Spleen (tissue), 11 donors: Measurements from ENCODE around the gene CEND1. TPM values are rescaled to one million over a fixed set of nuclear protein-coding genes. Genes with fewer than 3 reads are reported as not detected.
"Not testable (repeated sequence)": the region's sequence is repeated elsewhere in the genome, so short reads cannot be mapped to it uniquely, and the experiment has no call there.

ENCODE experiments used
- DNase-seq: peaks from one replicate; pipeline ENCODE4 v3.0.0-alpha.2; 2020
- H3K27ac ChIP-seq, 8 donors: fragments of 200-600 bp; sonication (generic) in 7 of 8; 1 replicate in 4 of 8; 2 replicates in 4 of 8; pipeline versions ENCODE4 v1.5.0 to v1.8.0; 2016 to 2021; ENCODE audit warnings: inconsistent platforms in 4 of 8, mild to moderate bottlenecking in 4 of 8, moderate library complexity in 1 of 8
- H3K27me3 ChIP-seq, 7 donors: fragments of 200-600 bp; sonication (generic) in 6 of 7; replicated peaks in 1 of 7; 1 replicate in 4 of 7; 2 replicates in 3 of 7; pipeline versions ENCODE4 v1.5.0 to v1.8.0; 2016 to 2021; ENCODE audit warnings: inconsistent platforms in 3 of 7, mild to moderate bottlenecking in 1 of 7
- H3K36me3 ChIP-seq, 6 donors: fragments of 200-600 bp; sonication (generic) in 5 of 6; 1 replicate in 4 of 6; 2 replicates in 2 of 6; pipeline versions ENCODE4 v1.5.0 to v1.8.0; 2016 to 2021; ENCODE audit warnings: inconsistent platforms in 2 of 6
- H3K4me1 ChIP-seq, 6 donors: fragments of 200-600 bp; sonication (generic) in 5 of 6; 1 replicate in 3 of 6; 2 replicates in 3 of 6; pipeline versions ENCODE4 v1.5.0 to v1.8.0; 2016 to 2021; ENCODE audit warnings: inconsistent platforms in 3 of 6
- H3K4me3 ChIP-seq, 8 donors: fragments of 200-600 bp; sonication (generic) in 7 of 8; 1 replicate in 4 of 8; 2 replicates in 4 of 8; pipeline versions ENCODE4 v1.5.0 to v1.8.0; 2016 to 2021; ENCODE audit warnings: inconsistent platforms in 4 of 8, mild to moderate bottlenecking in 4 of 8, moderate library complexity in 2 of 8
- H3K9me3 ChIP-seq, 8 donors: fragments of 200-600 bp; sonication (generic) in 7 of 8; 1 replicate in 4 of 8; 2 replicates in 4 of 8; pipeline versions ENCODE4 v1.5.0 to v1.8.0; 2016 to 2021; ENCODE audit warnings: inconsistent platforms in 4 of 8
- POLR2A ChIP-seq, 3 donors: fragments of 450-650 bp; IDR thresholded peaks; one replicate each; pipeline ENCODE4 v1.5.1; 2017; ENCODE audit warnings: antibody characterized with exemption in 3 of 3, mild to moderate bottlenecking in 1 of 3
- POLR2AphosphoS5 ChIP-seq, 3 donors: sonication (generic); formaldehyde crosslinking; IDR thresholded peaks; one replicate each; pipeline ENCODE4 v1.5.1; 2017; ENCODE audit warnings: antibody characterized with exemption in 3 of 3
- WGBS, 5 donors: extraction: QIAGEN DNeasy Blood & Tissue Kit in 3 of 5; methylation state at CpG; one replicate each; pipeline versions ENCODE4 v1.1.5 to v1.1.7; 2013 to 2018; 5-methylcytosine and 5-hydroxymethylcytosine counted together
- intact Hi-C: fragments of 100-400 bp; cut with DNase I; formaldehyde crosslinking; loops from one replicate; pipeline ENCODE4 v1.15.0; 2023; ENCODE audit warnings: low total_unique reads
- polyA plus RNA-seq, 3 donors: library from polyadenylated mRNA; stranded (reverse); fragments of 200-250 nt; gene quantifications; one replicate each; pipeline ENCODE4 v1.2.1, GENCODE V29; 2013
- small RNA-seq, 4 donors: library from RNA; depleted of rRNA; stranded (forward); fragments of <200 nt; gene quantifications; one replicate each; pipeline ENCODE3, GENCODE V24; 2016
- total RNA-seq, 7 donors: library from RNA; depleted of rRNA in 3 of 7; stranded (reverse); fragments of >200 nt in 3 of 7; fragmentation: NEBNext Ultra II Directional in 4 of 7; extraction: Animal tissue kit (Norgen Biotek cat#: 25700) in 4 of 7; gene quantifications; one replicate each; pipeline versions ENCODE4 v1.1.0 to v1.2.1, GENCODE V29; 2016 to 2021
- TF ChIP-seq, protein P1 (sequence below), 11 experiments: fragments of 200-600 bp in 7 of 11; fragments of 450-650 bp in 4 of 11; sonication (generic) in 4 of 11; IDR thresholded peaks in 8 of 11; conservative IDR thresholded peaks in 3 of 11; 1 replicate in 7 of 11; 2 replicates in 4 of 11; pipeline versions ENCODE4 v1.4.0 to v1.8.0; 2016 to 2021; ENCODE audit warnings: antibody characterized with exemption in 11 of 11, inconsistent platforms in 4 of 11, mild to moderate bottlenecking in 1 of 11
- donor health status: healthy with polysubstance abuse.
- donor health status: DM: no; HTN: no; CAD: no; lungs with moderate emphysema.
- donor health status: DM: no; HTN: no; CAD: no.
- donor health status: Bipolar disorder and iron deficiency.
- donor health status: healthy.
- donor health status: DM: no; HTN: no; CAD: no.
- donor health status: DM: yes; HTN: yes; CAD: no.

CEND1 gene
- total and polyA plus RNA-seq, 10 donors: 0.29 to 0.42 (median 0.42) TPM; not detected in 7

DNA sequence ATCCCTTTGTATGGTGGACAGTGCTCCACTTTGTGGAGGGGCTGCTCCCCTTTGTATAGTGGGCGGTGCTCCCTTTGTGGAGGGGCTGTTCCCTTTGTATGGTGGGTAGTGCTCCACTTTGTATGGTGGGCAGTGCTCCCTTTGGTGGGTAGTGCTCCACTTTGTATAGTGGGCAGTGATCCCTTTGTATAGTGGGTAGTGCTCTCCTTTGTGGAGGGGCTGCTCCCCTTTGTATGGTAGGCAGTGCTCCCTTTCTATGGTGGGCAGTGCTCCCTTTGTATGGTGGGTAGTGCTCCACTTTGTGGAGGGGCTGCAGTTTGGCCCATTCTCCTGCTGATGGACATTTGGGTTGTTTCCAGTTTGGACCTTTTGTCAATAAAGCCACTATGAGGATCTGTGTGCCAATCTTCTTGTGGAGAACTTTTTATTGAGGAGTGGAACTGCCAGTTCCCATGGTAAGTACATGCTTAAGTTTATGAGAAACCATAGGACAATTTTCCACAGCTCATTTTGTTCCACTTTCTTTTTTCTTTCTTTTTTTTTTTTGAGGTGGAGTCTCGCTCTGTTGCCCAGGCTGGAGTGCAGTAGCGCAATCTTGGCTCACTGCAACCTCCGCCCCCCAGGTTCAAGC is 47.2 kb downstream of the CEND1 start:
- Histone ChIP-seq H3K4me3 (no peak overlapping the region), H3K27ac (no peak overlapping the region), H3K27me3 (peaks cover 0 to 12% (median 0%) of the 10 kb centered on the region in 7 donors), H3K9me3 (no peaks in the 10 kb centered on the region), H3K4me1 (peaks cover 4 to 32% (median 14%) of the 10 kb centered on the region in 6 donors), H3K36me3 (no peaks in the 10 kb centered on the region)
- intact Hi-C loops: no loop called here
- DNase-seq: no peak
- TF ChIP-seq POLR2A (IDR thresholded peaks at IDR 0.05): no peak
- TF ChIP-seq, protein P1, sequence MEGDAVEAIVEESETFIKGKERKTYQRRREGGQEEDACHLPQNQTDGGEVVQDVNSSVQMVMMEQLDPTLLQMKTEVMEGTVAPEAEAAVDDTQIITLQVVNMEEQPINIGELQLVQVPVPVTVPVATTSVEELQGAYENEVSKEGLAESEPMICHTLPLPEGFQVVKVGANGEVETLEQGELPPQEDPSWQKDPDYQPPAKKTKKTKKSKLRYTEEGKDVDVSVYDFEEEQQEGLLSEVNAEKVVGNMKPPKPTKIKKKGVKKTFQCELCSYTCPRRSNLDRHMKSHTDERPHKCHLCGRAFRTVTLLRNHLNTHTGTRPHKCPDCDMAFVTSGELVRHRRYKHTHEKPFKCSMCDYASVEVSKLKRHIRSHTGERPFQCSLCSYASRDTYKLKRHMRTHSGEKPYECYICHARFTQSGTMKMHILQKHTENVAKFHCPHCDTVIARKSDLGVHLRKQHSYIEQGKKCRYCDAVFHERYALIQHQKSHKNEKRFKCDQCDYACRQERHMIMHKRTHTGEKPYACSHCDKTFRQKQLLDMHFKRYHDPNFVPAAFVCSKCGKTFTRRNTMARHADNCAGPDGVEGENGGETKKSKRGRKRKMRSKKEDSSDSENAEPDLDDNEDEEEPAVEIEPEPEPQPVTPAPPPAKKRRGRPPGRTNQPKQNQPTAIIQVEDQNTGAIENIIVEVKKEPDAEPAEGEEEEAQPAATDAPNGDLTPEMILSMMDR (IDR thresholded peaks at IDR 0.05 in 8 of 11, conservative IDR thresholded peaks at IDR 0.05 in 3 of 11): no peak
- TF ChIP-seq POLR2AphosphoS5 (IDR thresholded peaks at IDR 0.05): no peak
- WGBS, 5 donors: 87 to 97% (median 90%) methylated on average over 4 of the region's 4 CpGs

DNA sequence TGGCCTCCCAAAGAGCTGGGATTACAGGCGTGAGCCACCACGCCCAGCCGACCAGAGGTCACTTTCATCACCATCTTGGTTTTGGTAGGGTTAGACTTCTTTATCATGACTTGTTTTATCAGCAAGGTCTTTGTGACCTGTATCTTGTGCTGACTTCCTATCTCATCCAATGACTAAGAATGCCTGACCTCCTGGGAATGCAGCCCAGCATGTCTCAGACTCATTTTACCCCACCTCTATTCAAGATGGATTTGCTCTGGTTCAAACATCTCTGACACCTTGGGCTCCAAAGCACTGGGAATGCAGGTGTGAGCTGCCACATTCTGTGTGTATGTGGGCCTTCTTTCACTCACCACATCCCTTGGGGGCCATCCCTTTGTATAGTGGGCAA is 47.7 kb downstream of the CEND1 start:
- Histone ChIP-seq H3K9me3 (no peaks in the 10 kb centered on the region), H3K36me3 (no peaks in the 10 kb centered on the region), H3K27ac (no peak overlapping the region), H3K4me3 (no peak overlapping the region), H3K4me1 (peaks cover 4 to 35% (median 20%) of the 10 kb centered on the region in 6 donors), H3K27me3 (peaks cover 0 to 13% (median 0%) of the 10 kb centered on the region in 7 donors)
- DNase-seq: no peak
- WGBS, 5 donors: 86 to 95% (median 90%) methylated on average over 3 of the region's 3 CpGs
- intact Hi-C loops: no loop called here
- TF ChIP-seq POLR2AphosphoS5 (IDR thresholded peaks at IDR 0.05) (no peak), POLR2A (IDR thresholded peaks at IDR 0.05) (no peak)
- TF ChIP-seq, protein P1 (IDR thresholded peaks at IDR 0.05 in 8 of 11, conservative IDR thresholded peaks at IDR 0.05 in 3 of 11): no peak

DNA sequence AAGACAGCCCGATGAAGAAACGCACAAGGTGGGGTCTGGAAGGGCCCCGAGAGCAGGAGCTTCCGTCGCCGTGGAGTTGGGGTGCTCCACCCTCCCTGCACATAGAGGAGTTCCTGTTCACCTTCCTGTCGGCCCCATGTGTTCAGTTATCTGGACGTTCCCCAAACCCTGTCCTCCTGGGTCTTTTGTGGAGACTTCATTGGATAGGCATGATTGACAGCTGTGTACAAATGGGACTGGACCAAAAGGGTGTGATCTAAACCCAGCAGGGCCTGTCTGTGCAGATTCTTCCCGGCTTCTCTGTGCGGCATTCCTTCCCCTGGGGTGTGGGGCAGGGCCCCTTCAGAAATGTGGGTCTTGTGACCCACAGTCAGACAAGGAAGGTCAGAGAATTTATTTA is 52.0 kb downstream of the CEND1 start:
- intact Hi-C loops, H3K36me3 ChIP-seq, DNase-seq, H3K9me3 ChIP-seq: not testable (repeated sequence)
- Histone ChIP-seq H3K27me3 (peaks cover 0 to 18% (median 0%) of the 10 kb centered on the region in 7 donors), H3K27ac (peak overlapping the region in 2 of 8 donors; percentile 10 to 47), H3K4me3 (peak overlapping the region in 1 of 8 donors; percentile 36), H3K4me1 (peaks cover 0 to 16% (median 12%) of the 10 kb centered on the region in 6 donors)
- 10 to 35% (median 22%) methylated on average over 8 to 10 of the region's 10 CpGs for WGBS, 5 donors

DNA sequence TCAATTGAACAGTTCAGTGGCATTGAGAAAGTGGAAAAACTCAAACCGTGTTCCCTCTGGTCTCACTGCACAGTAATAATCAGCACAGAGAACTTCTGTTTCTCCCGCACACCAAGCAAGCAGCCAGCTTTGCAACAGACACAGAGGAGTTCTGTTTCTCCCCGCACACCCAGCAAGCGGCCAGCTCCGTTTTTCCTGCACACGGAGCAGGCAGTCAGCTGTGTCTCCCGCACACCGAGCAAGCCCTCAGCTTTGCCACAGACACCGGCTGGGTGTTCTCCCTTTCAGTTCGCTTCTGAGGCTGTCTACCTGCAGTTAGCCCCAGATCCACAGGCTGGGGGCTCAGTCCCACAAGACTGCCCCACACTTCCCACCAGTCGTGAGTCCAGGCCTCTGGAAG is 52.5 kb downstream of the CEND1 start:
- no peaks in the 10 kb centered on the region for H3K9me3 ChIP-seq
- peaks cover 0 to 16% (median 12%) of the 10 kb centered on the region in 6 donors for H3K4me1 ChIP-seq
- intact Hi-C loops: no loop called here
- no peaks in the 10 kb centered on the region for H3K36me3 ChIP-seq
- no peak for TF ChIP-seq POLR2A (IDR thresholded peaks at IDR 0.05)
- no peak for TF ChIP-seq POLR2AphosphoS5 (IDR thresholded peaks at IDR 0.05)
- TF ChIP-seq, protein P1 (IDR thresholded peaks at IDR 0.05 in 8 of 11, conservative IDR thresholded peaks at IDR 0.05 in 3 of 11): no peak
- no peak for DNase-seq
- H3K4me3 ChIP-seq: peak overlapping the region in 1 of 8 donors; percentile 36
- H3K27me3 ChIP-seq: peaks cover 0 to 18% (median 0%) of the 10 kb centered on the region in 7 donors
- H3K27ac ChIP-seq: peak overlapping the region in 3 of 8 donors; percentile 10 to 47 (median 26)
- 5 to 29% (median 17%) methylated on average over 11 of the region's 11 CpGs for WGBS, 5 donors

Small RNAs within 50 kb of the gene (small RNA-seq; reads per million reads assigned to genes)
- gene SNORA52: 0 reads per million in 4 donors

Other genes starting within 250 kb of the CEND1 start
- 10 to 100 TPM in 1 of 7 donors, 1 to 10 TPM in 6; 3.9 to 10.1 (median 6.3) TPM for gene LMNTD2, start 229.4 kb downstream of the CEND1 start, total RNA-seq
- 1 to 10 TPM; 5.0 to 8.3 (median 5.1) TPM for gene LMNTD2, start 229.4 kb downstream of the CEND1 start, polyA plus RNA-seq
- gene RASSF7, start 229.1 kb downstream of the CEND1 start, total RNA-seq: 10 to 100 TPM in 6 of 7 donors, 1 to 10 TPM in 1; 8.3 to 39.6 (median 20.4) TPM
- gene RASSF7, start 229.1 kb downstream of the CEND1 start, polyA plus RNA-seq: 10 to 100 TPM; 29.7 to 34.5 (median 30.7) TPM
- gene PHRF1, start 213.6 kb downstream of the CEND1 start, total RNA-seq: 10 to 100 TPM; 24.2 to 41.5 (median 33.2) TPM
- 10 to 100 TPM in 1 of 3 donors, 1 to 10 TPM in 2; 7.3 to 27.6 (median 8.4) TPM for gene PHRF1, start 213.6 kb downstream of the CEND1 start, polyA plus RNA-seq
- 10 to 100 TPM; 53.0 to 88.8 (median 85.3) TPM for gene IRF7, start 174.1 kb downstream of the CEND1 start, total RNA-seq
- 10 to 100 TPM; 52.3 to 99.1 (median 73.9) TPM for gene IRF7, start 174.1 kb downstream of the CEND1 start, polyA plus RNA-seq
- gene CDHR5, start 165.1 kb downstream of the CEND1 start, total RNA-seq: not detected
- gene CDHR5, start 165.1 kb downstream of the CEND1 start, polyA plus RNA-seq: under 1 TPM; 0.02 to 0.16 (median 0.03) TPM
- 1 to 10 TPM in 4 of 7 donors, not detected in 3; 1.2 to 3.8 (median 2.8) TPM for gene SCT, start 162.9 kb downstream of the CEND1 start, total RNA-seq
- 1 to 10 TPM; 1.1 to 1.7 (median 1.5) TPM for gene SCT, start 162.9 kb downstream of the CEND1 start, polyA plus RNA-seq
- under 1 TPM in 4 of 7 donors, not detected in 3; 0.44 to 0.86 (median 0.60) TPM for gene DRD4, start 152.8 kb downstream of the CEND1 start, total RNA-seq
- under 1 TPM; 0.12 to 0.43 (median 0.26) TPM for gene DRD4, start 152.8 kb downstream of the CEND1 start, polyA plus RNA-seq
- 10 to 100 TPM; 28.3 to 44.9 (median 31.7) TPM for gene DEAF1, start 94.9 kb downstream of the CEND1 start, total RNA-seq
- gene DEAF1, start 94.9 kb downstream of the CEND1 start, polyA plus RNA-seq: 10 to 100 TPM; 21.8 to 31.4 (median 25.1) TPM
- 10 to 100 TPM; 20.1 to 37.6 (median 32.4) TPM for gene TMEM80, start 94.3 kb downstream of the CEND1 start, total RNA-seq
- 10 to 100 TPM; 18.7 to 30.8 (median 24.7) TPM for gene TMEM80, start 94.3 kb downstream of the CEND1 start, polyA plus RNA-seq
- gene EPS8L2, start 83.9 kb downstream of the CEND1 start, total RNA-seq: 10 to 100 TPM in 1 of 7 donors, 1 to 10 TPM in 6; 4.2 to 14.7 (median 7.0) TPM
- gene EPS8L2, start 83.9 kb downstream of the CEND1 start, polyA plus RNA-seq: 10 to 100 TPM in 1 of 3 donors, 1 to 10 TPM in 2; 7.3 to 11.6 (median 8.5) TPM
- 100 to 1,000 TPM; 160 to 292 (median 229) TPM for gene TALDO1, start 42.6 kb downstream of the CEND1 start, total RNA-seq
- gene TALDO1, start 42.6 kb downstream of the CEND1 start, polyA plus RNA-seq: 100 to 1,000 TPM; 108 to 177 (median 125) TPM
- 10 to 100 TPM; 26.0 to 56.4 (median 50.9) TPM for gene GATD1, start 12.6 kb downstream of the CEND1 start, total RNA-seq
- gene GATD1, start 12.6 kb downstream of the CEND1 start, polyA plus RNA-seq: 10 to 100 TPM; 13.9 to 44.5 (median 17.4) TPM
- 10 to 100 TPM in 6 of 7 donors, 1 to 10 TPM in 1; 8.9 to 23.2 (median 14.5) TPM for gene SLC25A22, start 8.2 kb upstream of the CEND1 start, total RNA-seq
- 10 to 100 TPM in 1 of 3 donors, 1 to 10 TPM in 2; 6.3 to 14.5 (median 8.5) TPM for gene SLC25A22, start 8.2 kb upstream of the CEND1 start, polyA plus RNA-seq
- gene PIDD1, start 15.1 kb upstream of the CEND1 start, total RNA-seq: 10 to 100 TPM; 18.1 to 26.4 (median 19.3) TPM
- gene PIDD1, start 15.1 kb upstream of the CEND1 start, polyA plus RNA-seq: 10 to 100 TPM; 16.8 to 42.7 (median 32.8) TPM
- 1,000 to 10,000 TPM in 4 of 7 donors, 100 to 1,000 TPM in 3; 514 to 2,829 (median 2,309) TPM for gene RPLP2, start 19.9 kb upstream of the CEND1 start, total RNA-seq
- 1,000 to 10,000 TPM; 3,174 to 3,944 (median 3,784) TPM for gene RPLP2, start 19.9 kb upstream of the CEND1 start, polyA plus RNA-seq
- gene PNPLA2, start 28.8 kb upstream of the CEND1 start, total RNA-seq: 100 to 1,000 TPM in 5 of 7 donors, 10 to 100 TPM in 2; 65.8 to 131 (median 113) TPM
- 100 to 1,000 TPM in 1 of 3 donors, 10 to 100 TPM in 2; 46.3 to 103 (median 75.0) TPM for gene PNPLA2, start 28.8 kb upstream of the CEND1 start, polyA plus RNA-seq
- 10 to 100 TPM; 10.2 to 28.0 (median 15.3) TPM for gene CRACR2B, start 37.8 kb upstream of the CEND1 start, total RNA-seq
- gene CRACR2B, start 37.8 kb upstream of the CEND1 start, polyA plus RNA-seq: 10 to 100 TPM in 2 of 3 donors, 1 to 10 TPM in 1; 6.1 to 34.1 (median 12.6) TPM
- gene CD151, start 42.9 kb upstream of the CEND1 start, total RNA-seq: 100 to 1,000 TPM in 3 of 7 donors, 10 to 100 TPM in 4; 69.7 to 142 (median 80.1) TPM
- gene CD151, start 42.9 kb upstream of the CEND1 start, polyA plus RNA-seq: 100 to 1,000 TPM in 1 of 3 donors, 10 to 100 TPM in 2; 38.0 to 111 (median 82.8) TPM
- 10 to 100 TPM; 24.6 to 95.3 (median 62.5) TPM for gene POLR2L, start 52.4 kb upstream of the CEND1 start, total RNA-seq
- gene POLR2L, start 52.4 kb upstream of the CEND1 start, polyA plus RNA-seq: 100 to 1,000 TPM in 1 of 3 donors, 10 to 100 TPM in 2; 55.2 to 131 (median 94.0) TPM
- 100 to 1,000 TPM in 5 of 7 donors, 10 to 100 TPM in 2; 91.3 to 140 (median 122) TPM for gene TSPAN4, start 52.8 kb upstream of the CEND1 start, total RNA-seq
- gene TSPAN4, start 52.8 kb upstream of the CEND1 start, polyA plus RNA-seq: 10 to 100 TPM; 32.1 to 67.4 (median 52.1) TPM
- 100 to 1,000 TPM in 6 of 7 donors, 10 to 100 TPM in 1; 82.2 to 218 (median 121) TPM for gene CHID1, start 120.7 kb upstream of the CEND1 start, total RNA-seq
- gene CHID1, start 120.7 kb upstream of the CEND1 start, polyA plus RNA-seq: 10 to 100 TPM; 37.2 to 63.2 (median 39.3) TPM
- 100 to 1,000 TPM; 139 to 321 (median 170) TPM for gene AP2A2, start 135.8 kb upstream of the CEND1 start, total RNA-seq
- 100 to 1,000 TPM in 1 of 3 donors, 10 to 100 TPM in 2; 32.7 to 102 (median 34.1) TPM for gene AP2A2, start 135.8 kb upstream of the CEND1 start, polyA plus RNA-seq
- under 1 TPM in 4 of 7 donors, not detected in 3; 0.09 to 0.76 (median 0.34) TPM for gene MUC6, start 246.6 kb upstream of the CEND1 start, total RNA-seq
- gene MUC6, start 246.6 kb upstream of the CEND1 start, polyA plus RNA-seq: under 1 TPM; 0.02 to 0.22 (median 0.11) TPM